Thyroid gland (tissue), 4 donors: ENCODE data around the gene SERPINA3.

Experiments
- CTCF ChIP-seq, 6 experiments: fragments of 200-600 bp in 3 of 6; fragments of 450-650 bp in 3 of 6; sonication (generic) in 3 of 6; IDR thresholded peaks; one replicate each; pipeline ENCODE4 v1.5.1; 2016 to 2019; ENCODE audit warnings: antibody characterized with exemption in 6 of 6, mild to moderate bottlenecking in 2 of 6, inconsistent platforms in 1 of 6, moderate library complexity in 1 of 6
- POLR2A ChIP-seq, 2 donors: fragments of 450-650 bp; IDR thresholded peaks; one replicate each; pipeline ENCODE4 v1.6.1; 2017; ENCODE audit warnings: antibody characterized with exemption in 2 of 2, mild to moderate bottlenecking in 2 of 2, moderate library complexity in 1 of 2

- TF ChIP-seq CTCF (IDR thresholded peaks at IDR 0.05) (no peak), POLR2A (IDR thresholded peaks at IDR 0.05) (no peak)
These were observed 18.9 kb downstream of the SERPINA3 start for GRCh38 chr14:94631050-94631449.
